ENCODE data around the gene DUS1L.

GRCh38 chr17:82100502-82101298 lies 35.1 kb upstream of the DUS1L start:
- TF ChIP-seq, protein P1, sequence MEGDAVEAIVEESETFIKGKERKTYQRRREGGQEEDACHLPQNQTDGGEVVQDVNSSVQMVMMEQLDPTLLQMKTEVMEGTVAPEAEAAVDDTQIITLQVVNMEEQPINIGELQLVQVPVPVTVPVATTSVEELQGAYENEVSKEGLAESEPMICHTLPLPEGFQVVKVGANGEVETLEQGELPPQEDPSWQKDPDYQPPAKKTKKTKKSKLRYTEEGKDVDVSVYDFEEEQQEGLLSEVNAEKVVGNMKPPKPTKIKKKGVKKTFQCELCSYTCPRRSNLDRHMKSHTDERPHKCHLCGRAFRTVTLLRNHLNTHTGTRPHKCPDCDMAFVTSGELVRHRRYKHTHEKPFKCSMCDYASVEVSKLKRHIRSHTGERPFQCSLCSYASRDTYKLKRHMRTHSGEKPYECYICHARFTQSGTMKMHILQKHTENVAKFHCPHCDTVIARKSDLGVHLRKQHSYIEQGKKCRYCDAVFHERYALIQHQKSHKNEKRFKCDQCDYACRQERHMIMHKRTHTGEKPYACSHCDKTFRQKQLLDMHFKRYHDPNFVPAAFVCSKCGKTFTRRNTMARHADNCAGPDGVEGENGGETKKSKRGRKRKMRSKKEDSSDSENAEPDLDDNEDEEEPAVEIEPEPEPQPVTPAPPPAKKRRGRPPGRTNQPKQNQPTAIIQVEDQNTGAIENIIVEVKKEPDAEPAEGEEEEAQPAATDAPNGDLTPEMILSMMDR (IDR thresholded peaks at IDR 0.05): no peak
- no peak for TF ChIP-seq POLR2A (IDR thresholded peaks at IDR 0.05)
